HL-60 (cell line): ENCODE data around the gene CHM.

Experiments
- POLR2AphosphoS5 ChIP-seq: IDR thresholded peaks from 2 replicates; pipeline ENCODE4 v1.6.1; 2012; ENCODE audit warnings: low read depth
- TF ChIP-seq, protein P1 (sequence below): IDR thresholded peaks from one replicate; pipeline ENCODE4 v1.5.1; 2011; ENCODE audit warnings: low read length, control low read depth, inconsistent platforms; ENCODE audit not compliant: insufficient read depth

- TF ChIP-seq, protein P1, sequence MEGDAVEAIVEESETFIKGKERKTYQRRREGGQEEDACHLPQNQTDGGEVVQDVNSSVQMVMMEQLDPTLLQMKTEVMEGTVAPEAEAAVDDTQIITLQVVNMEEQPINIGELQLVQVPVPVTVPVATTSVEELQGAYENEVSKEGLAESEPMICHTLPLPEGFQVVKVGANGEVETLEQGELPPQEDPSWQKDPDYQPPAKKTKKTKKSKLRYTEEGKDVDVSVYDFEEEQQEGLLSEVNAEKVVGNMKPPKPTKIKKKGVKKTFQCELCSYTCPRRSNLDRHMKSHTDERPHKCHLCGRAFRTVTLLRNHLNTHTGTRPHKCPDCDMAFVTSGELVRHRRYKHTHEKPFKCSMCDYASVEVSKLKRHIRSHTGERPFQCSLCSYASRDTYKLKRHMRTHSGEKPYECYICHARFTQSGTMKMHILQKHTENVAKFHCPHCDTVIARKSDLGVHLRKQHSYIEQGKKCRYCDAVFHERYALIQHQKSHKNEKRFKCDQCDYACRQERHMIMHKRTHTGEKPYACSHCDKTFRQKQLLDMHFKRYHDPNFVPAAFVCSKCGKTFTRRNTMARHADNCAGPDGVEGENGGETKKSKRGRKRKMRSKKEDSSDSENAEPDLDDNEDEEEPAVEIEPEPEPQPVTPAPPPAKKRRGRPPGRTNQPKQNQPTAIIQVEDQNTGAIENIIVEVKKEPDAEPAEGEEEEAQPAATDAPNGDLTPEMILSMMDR = no peak
- no peak for TF ChIP-seq POLR2AphosphoS5
Measured at GRCh38 chrX:85922821-85923220, 124.5 kb downstream of the CHM start.
